Activated CD4-positive, CD25-positive, alpha-beta regulatory T cell treated with anti-CD3 and anti-CD28 coated beads, Interleukin-2, amount 50 U/mL, for 24 hours (primary cell): Measurements from ENCODE around the gene CRYAB.
"Not testable (repeated sequence)": the region's sequence is repeated elsewhere in the genome, so short reads cannot be mapped to it uniquely, and the experiment has no call there.

Source experiments
- ATAC-seq, 2 donors: fragments of 150-1000 bp; cut with Tn5 transposase; one replicate each; pipeline ENCODE4 v1.10.0; 2021; ENCODE audit warnings: mild to moderate bottlenecking in 1 of 2, moderate library complexity in 1 of 2

CRYAB gene

DNA sequence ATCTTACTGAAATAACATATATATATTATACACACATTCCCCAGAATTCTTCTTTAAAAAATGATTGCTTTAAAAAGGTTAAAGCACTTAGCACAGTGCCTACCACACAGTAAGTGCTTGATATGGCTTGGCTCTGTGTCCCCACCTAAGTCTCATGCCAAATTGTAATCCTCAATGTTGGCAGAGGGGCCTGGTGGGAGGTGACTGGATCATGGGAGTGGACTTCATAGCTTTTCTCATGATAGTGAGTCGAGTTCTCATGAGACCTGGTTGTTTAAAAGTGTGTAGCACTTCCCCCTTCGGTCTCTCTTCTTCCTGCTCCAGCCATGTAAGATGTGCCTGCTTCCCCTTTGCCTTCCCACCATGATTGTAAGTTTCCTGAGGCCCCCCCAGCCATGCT, 6.2 kb downstream of the CRYAB start:
- no peak for ATAC-seq

DNA sequence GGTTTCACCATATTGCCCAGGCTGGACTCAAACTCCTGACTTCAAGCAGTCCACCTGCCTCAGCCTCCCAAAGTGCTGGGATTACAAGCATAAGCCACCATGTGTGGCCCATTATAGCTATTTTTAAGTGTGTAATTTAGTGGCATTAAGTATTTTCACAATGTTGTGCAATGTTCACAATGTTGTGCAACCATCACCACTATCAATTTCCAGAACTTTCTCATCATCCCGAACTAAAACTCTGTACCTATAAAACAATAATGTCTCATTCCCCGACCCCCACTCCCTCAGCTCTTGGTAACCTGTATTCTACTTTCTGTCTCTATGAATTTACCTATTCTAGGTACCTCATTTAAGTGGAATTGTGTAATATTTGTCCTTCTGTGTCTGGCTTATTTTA, 24.7 kb downstream of the CRYAB start:
- no peak for ATAC-seq

DNA sequence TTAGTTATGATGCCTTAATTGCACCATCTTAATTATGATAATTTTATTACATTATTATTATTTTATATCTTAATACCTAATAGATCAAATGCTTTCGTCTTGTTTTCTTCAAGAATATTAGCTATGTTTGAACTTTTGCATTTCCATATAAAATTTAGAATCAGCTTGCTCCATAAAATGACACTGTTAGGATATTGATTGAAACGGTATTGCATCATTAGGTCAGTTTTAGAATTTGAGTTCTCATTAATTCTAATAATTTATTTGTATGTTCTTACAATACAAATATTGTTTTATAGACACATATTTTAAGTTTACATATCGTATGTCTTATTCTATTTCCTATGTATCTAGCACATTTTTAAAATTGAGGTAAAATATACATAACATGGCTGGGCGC, 25.5 kb downstream of the CRYAB start:
- no peak for ATAC-seq

DNA sequence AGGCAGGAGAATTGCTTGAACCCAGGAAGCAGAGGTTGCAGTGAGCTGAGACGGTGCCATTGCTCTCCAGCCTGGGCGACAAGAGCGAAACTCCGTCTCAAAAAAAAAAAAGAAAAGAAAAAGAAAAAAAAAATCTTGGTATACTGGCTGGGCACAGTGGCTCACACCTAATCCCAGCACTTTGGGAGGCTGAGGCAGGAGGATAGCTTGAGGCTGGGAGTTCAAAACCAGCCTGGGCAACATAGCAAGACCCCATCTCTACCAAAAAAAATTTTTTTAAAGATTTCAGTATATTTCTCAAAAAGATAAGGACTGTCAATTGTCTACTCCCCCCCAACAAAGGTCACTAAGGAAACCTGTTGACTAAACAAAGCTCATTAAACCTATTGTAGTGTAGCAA, 26.5 kb downstream of the CRYAB start:
- ATAC-seq = not testable (repeated sequence)

DNA sequence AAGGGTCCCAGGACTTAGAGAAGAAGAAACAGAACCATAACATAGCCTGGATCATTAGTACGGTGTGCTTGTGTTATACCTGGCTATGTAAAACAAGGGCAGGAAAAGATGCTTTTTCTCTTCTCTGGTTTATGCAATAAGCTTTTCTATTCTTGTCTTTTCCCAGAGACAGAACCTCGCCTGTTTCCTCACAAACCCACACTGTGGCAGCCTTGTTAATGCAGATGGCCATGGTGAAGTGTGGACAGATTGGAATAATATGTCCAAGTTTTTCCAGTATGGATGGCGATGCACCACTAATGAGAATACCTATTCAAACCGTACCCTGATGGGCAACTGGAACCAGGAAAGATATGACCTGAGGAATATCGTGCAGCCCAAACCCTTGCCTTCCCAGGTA, 29.4 kb downstream of the CRYAB start:
- ATAC-seq = no peak

DNA sequence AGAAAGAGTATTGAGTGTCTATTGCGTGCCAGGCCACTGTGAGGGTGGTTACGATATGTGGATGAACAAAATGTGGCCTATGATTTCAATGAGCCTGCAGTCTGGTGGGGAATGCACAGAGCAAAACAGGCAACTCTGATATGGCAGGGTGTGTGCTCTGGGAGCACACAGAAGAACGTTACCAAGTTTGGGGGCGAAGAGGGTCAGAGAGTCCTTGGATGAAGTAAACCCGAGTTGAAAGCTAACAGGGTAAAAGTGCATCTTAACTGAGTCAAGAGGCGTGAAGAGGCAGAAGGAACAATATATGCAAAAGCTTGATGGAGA, 32.0 kb downstream of the CRYAB start:
- no peak for ATAC-seq

DNA sequence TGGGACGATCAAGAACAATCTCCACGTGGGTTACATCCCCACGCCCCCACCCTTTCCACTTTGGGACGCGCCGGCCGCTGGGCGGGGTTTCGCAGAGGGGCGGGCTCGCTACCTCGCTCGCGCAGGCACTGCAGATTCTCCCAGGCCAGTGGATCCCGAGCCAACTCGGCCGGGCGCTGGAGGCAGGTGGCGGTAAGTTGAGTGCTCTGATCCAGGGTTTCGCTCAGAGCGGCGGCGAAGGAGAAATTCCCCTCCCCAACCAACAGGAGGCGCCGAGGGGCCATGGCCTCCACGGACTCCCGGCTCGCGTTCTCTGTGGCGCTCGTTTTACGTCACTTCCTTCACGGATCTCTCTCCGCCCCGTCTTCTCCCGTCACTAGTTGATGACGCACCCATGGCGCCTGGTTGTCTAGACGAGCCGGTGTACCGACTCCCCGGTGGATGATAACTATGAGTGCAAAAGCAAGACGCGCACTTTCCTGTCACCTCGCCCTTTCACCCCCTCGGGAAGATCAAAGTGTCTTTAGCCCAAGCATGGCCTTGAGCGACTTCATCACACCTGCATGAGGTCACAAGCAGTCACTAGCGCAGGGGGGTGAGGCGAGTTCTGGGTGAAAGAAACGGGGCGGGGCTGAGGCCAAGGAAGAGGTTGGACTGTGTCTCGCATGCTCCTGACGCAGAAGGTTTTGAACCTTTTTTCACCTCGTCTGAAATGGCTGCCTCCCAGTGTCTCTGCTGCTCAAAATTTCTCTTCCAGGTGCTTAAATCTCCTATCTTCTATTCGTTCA, 32.5 kb downstream of the CRYAB start, which contains the start of the genes CFAP68 and FDXACB1:
CFAP68 (plus strand) TSS at position 693 of the 788 bp plus-strand sequence; CDS start at position 713, 20 bp downstream.
FDXACB1 (minus strand) TSS at position 317 of the 788 bp plus-strand sequence; CDS start at position 284, 33 bp downstream.
- peak; percentile 90 for ATAC-seq

DNA sequence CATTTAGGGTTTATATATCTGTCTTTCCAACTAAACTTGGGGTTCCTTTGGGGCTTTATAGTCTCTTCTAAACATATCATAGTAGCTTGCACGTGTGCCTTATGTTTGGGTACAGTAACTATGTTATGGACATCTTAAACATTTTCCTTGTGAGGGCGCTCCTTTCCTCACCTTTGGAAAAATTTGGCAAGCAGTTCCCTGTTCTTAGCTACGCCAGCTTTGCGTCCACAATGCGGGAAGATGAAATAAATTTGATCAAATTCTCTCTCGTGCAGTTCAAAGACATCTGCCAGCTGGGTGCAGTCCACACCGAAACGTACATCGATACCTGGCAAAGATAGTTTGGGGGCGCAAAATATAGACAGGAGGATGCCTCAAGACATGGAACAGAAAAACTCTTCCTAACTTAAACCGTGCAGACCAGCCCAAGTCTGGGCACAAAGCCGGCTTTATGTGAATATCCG, 33.2 kb downstream of the CRYAB start:
- ATAC-seq = peak in 1 of 2 donors; percentile 2

DNA sequence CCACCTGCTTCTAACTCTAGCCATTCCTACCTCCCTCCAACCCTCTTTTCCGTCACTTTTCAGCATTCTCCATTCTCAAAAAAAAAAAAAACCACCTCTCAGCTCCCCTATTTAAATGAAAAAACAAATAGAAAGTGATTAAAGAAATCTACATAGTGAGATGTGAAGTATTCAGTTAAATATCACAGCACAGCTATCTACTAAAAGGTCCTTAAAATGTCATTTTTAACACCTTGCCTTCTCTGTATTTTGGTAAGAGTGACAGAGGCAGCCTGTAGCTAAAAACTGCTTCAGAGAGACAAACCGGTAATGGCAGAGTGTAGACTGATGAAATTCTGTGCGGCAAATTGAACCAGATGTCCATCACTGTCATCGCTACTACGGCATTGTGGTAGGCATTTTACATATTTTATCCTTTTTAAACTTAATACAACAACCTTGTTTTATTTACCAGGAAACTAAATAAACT, 39.8 kb downstream of the CRYAB start:
- ATAC-seq = no peak

DNA sequence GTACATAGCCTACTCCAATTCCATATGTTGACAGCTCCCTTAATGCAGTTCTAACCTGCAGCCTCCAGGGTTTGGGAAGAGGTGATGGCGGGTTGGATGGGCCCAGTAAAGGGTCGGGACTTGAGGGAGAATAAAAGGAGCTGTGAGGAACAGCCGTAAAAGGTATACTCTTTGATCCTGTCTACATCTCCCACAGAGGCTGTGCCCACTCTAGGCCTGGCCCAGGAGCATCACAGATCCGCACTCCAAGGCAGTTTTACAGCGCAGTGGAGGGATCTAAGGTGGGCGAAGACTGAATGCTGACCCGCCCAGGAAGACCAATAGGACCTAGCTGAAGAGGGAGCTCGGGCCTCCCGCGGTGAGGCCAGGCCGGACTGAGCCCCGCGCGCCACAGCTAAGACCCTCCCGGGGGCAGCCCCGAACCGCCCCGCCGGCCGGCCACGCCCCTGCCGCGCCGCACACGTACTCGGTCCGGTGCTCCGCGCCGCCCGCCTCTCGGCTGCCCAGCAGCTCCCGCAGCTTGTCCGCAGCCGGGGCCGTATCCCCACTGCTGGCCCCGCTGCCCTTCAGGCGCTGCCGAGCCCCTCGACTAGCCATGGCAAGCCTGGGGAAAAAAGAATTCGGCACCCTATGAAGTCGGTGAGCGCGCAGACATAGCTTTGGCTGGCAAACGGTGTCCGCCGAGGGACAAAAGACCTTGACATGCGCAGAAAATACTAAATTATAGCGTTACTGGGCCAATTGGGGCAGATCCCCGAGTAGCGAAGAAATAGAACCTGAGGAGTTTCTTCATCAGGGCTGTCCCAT, 40.5 kb downstream of the CRYAB start, which contains the start of gene ALG9:
ALG9 (minus strand) TSS at position 696 of the 807 bp plus-strand sequence; CDS start at position 597, 99 bp downstream.
- peak; percentile 89 to 92 for ATAC-seq

DNA sequence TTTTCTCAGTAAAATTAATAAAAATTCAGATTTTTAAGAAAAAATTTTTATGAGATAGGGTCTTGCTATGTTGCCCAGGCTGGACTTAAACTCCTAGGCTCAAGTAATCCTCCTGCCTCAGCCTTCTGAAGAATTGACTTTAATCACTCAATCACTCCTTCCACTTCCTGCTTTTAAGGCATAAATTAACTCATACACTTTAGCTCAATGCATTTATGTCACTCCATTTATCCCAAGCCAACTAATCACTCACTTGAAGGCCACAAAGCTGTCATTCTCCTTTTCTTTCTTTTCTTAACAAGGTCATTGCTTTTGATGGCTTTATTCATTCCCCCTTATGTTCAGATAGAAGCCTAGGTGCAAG, 41.1 kb downstream of the CRYAB start:
- ATAC-seq = no peak

DNA sequence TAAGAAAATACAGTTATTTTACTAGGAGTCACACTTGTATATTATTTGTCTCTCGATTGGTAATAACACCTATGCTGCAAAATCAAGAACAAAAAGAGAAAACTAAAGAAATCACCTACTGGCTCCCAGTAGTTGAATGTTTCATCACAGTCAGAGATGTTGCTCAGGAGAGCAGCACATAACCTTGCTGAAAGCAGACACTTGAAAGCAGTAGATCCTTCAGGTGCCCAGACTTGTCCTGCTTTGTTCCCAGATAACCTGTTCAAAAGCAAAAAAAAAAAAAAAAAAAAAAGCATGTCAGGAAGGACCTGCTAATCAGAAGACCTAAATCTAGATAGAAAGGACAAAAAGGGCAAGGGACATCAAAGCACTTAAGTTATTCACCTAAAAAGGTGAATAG, 41.5 kb downstream of the CRYAB start:
- ATAC-seq = no peak

DNA sequence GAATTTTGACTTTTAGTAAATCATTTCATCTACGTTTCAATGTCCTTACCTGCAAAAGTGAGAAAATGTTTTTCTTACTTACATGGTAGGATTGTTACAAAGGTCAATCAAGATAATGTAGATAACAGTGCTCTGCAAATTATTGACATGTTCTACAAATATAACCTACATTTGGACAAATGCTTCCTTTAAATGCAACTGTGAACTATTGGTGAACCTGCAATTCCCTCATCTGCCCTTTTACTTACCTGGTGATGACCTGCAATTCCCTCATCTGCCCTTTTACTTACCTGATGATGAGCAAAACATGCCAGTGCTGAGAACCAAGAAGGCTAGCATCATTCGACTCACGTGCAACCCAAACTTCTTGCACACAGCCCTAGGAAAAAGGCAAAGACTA, 51.3 kb downstream of the CRYAB start:
- no peak for ATAC-seq
